Smooth muscle cell (in vitro differentiated cells): ENCODE data around the gene EPAS1. TPM values are rescaled to one million over a fixed set of nuclear protein-coding genes. Genes with fewer than 3 reads are reported as not detected.

ENCODE experiments used
- DNase-seq: peaks from one replicate; lab custom pipeline; 2025; ENCODE audit not compliant: unreplicated experiment; lab: John Stamatoyannopoulos, UW
- H2AFZ ChIP-seq: fragments of 200-600 bp; sonication (generic); 2 replicates; pipeline ENCODE4 v1.6.0; 2016; ENCODE audit warnings: antibody characterized with exemption, low read depth, mild to moderate bottlenecking
- H3F3A ChIP-seq: fragments of 200-600 bp; sonication (generic); 2 replicates; pipeline ENCODE4 v1.6.0; 2017; ENCODE audit warnings: antibody characterized with exemption, low read depth
- H3K27ac ChIP-seq: fragments of 200-600 bp; sonication (generic); 2 replicates; pipeline ENCODE4 v1.5.1; 2016; ENCODE audit warnings: low read depth, mild to moderate bottlenecking
- H3K27me3 ChIP-seq: fragments of 200-600 bp; sonication (generic); 2 replicates; pipeline ENCODE4 v1.6.1; 2016; ENCODE audit warnings: low read depth, mild to moderate bottlenecking
- H3K36me3 ChIP-seq: fragments of 200-600 bp; sonication (generic); 2 replicates; pipeline ENCODE4 v1.5.1; 2016; ENCODE audit warnings: low read depth
- H3K4me1 ChIP-seq: fragments of 200-600 bp; sonication (generic); 2 replicates; pipeline ENCODE4 v1.5.1; 2016; ENCODE audit warnings: low read depth
- H3K4me2 ChIP-seq: fragments of 200-600 bp; sonication (generic); 2 replicates; pipeline ENCODE4 v1.6.0; 2016; ENCODE audit warnings: mild to moderate bottlenecking
- H3K4me3 ChIP-seq: fragments of 200-600 bp; sonication (generic); 2 replicates; pipeline ENCODE4 v1.5.1; 2016; ENCODE audit warnings: mild to moderate bottlenecking
- H3K79me2 ChIP-seq: fragments of 200-600 bp; sonication (generic); 2 replicates; pipeline ENCODE4 v1.6.0; 2016; ENCODE audit warnings: low read depth, mild to moderate bottlenecking
- H3K9ac ChIP-seq: fragments of 200-600 bp; sonication (generic); 2 replicates; pipeline ENCODE4 v1.6.0; 2016; ENCODE audit warnings: low read depth
- H3K9me3 ChIP-seq: fragments of 200-600 bp; sonication (generic); replicated peaks from 2 replicates; pipeline ENCODE4 v1.5.1; 2016; ENCODE audit warnings: low read depth
- H4K20me1 ChIP-seq: fragments of 200-600 bp; sonication (generic); 2 replicates; pipeline ENCODE4 v1.6.0; 2016; ENCODE audit warnings: low read depth
- WGBS: methylation state at CpG from one replicate; pipeline ENCODE4 v1.1.7; 2016; ENCODE audit warnings: low lambda C conversion rate; 5-methylcytosine and 5-hydroxymethylcytosine counted together
- polyA plus RNA-seq: library from polyadenylated mRNA; unstranded; fragments of >200 nt; fragmentation: Nextera tagmentation; extraction: Ambion mirVana; gene quantifications from 2 replicates; pipeline ENCODE4 v1.2.1, GENCODE V29; 2016
- total RNA-seq: library from RNA; depleted of rRNA; stranded (reverse); fragments of >200 nt; gene quantifications from 2 replicates; pipeline ENCODE4 v1.2.3, GENCODE V29; 2014
- TF ChIP-seq, protein P1 (sequence below): fragments of 200-600 bp; sonication (generic); IDR thresholded peaks from 2 replicates; pipeline ENCODE4 v1.5.1; 2017; ENCODE audit warnings: borderline replicate concordance, mild to moderate bottlenecking, antibody characterized with exemption; ENCODE audit not compliant: insufficient read depth, poor library complexity, severe bottlenecking

The EPAS1 gene
- total and polyA plus RNA-seq, 2 experiments from 2014 or later, result 31.7 to 91.6 TPM

DNA sequence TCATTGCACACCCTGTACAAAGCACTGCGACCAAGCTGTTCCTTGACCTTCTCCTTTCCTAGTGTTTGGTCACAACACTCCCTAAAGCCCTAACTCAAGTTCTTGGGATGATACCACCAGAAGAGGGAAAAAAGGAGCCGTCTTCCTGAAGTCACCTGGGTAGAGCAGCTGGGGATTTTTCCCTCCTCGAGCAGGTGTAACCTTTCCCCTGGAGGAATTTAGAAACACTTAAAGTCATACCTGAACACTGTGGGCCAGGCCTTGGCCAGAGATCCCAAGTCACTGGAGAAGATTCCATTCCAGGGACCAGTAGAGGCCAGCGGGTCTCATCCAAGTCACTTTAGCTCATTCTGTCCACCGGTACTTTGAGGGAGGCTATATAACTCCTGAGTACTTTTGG lies 13.2 kb downstream of the EPAS1 start:
- Histone ChIP-seq H3K4me1 (peaks cover 7% of the 10 kb centered on the region), H3K4me3 (no peak overlapping the region), H3K27ac (no peak overlapping the region), H2AFZ (no peak overlapping the region), H3K9ac (no peak overlapping the region), H3K79me2 (peaks cover 94% of the 10 kb centered on the region), H3F3A (peaks cover 27% of the 10 kb centered on the region), H3K36me3 (no peaks in the 10 kb centered on the region), H3K27me3 (no peaks in the 10 kb centered on the region), H3K4me2 (no peak overlapping the region), H3K9me3 (no peaks in the 10 kb centered on the region), H4K20me1 (peaks cover 79% of the 10 kb centered on the region)
- DNase-seq, result no peak
- TF ChIP-seq, protein P1, sequence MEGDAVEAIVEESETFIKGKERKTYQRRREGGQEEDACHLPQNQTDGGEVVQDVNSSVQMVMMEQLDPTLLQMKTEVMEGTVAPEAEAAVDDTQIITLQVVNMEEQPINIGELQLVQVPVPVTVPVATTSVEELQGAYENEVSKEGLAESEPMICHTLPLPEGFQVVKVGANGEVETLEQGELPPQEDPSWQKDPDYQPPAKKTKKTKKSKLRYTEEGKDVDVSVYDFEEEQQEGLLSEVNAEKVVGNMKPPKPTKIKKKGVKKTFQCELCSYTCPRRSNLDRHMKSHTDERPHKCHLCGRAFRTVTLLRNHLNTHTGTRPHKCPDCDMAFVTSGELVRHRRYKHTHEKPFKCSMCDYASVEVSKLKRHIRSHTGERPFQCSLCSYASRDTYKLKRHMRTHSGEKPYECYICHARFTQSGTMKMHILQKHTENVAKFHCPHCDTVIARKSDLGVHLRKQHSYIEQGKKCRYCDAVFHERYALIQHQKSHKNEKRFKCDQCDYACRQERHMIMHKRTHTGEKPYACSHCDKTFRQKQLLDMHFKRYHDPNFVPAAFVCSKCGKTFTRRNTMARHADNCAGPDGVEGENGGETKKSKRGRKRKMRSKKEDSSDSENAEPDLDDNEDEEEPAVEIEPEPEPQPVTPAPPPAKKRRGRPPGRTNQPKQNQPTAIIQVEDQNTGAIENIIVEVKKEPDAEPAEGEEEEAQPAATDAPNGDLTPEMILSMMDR, result no peak
- 89% methylated on average over 5 of the region's 5 CpGs for WGBS

DNA sequence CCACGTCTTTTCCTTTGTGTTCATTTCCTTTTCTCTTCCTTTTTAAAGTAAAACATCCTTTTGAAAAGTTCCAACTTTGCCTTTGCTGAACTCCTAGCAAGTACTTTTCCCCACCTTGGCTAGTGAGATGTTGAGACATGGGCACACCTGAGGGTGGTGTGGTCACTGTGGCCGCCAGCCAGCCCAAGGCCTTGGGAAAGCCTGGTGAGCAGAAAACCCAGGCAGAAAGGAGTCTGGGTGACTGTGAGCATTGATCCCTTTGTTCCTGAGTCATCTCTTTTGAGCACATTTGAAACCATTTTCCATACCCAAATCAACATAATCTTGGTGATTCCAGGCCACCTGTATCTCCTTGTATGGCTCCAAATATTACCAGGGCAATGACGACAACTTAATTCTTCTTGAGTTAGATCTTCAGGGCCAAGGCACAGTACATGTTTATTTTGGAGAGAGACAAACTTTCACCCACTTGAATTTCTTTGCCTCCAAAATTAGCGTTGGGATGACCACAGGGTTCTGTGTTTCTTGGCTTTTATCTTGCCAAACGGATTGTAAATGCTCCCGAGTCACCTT lies 14.5 kb downstream of the EPAS1 start:
- DNase-seq, result no peak
- Histone ChIP-seq H3K9ac (no peak overlapping the region), H3K36me3 (no peaks in the 10 kb centered on the region), H3K4me1 (peaks cover 19% of the 10 kb centered on the region), H3K4me3 (no peak overlapping the region), H2AFZ (no peak overlapping the region), H3K9me3 (no peaks in the 10 kb centered on the region), H3K27ac (peak overlapping the region; percentile 46), H4K20me1 (peaks cover 80% of the 10 kb centered on the region), H3K27me3 (no peaks in the 10 kb centered on the region), H3K79me2 (peaks cover 93% of the 10 kb centered on the region), H3F3A (peaks cover 36% of the 10 kb centered on the region), H3K4me2 (no peak overlapping the region)
- WGBS, result 78% methylated on average over 6 of the region's 6 CpGs
- TF ChIP-seq, protein P1, result no peak

DNA sequence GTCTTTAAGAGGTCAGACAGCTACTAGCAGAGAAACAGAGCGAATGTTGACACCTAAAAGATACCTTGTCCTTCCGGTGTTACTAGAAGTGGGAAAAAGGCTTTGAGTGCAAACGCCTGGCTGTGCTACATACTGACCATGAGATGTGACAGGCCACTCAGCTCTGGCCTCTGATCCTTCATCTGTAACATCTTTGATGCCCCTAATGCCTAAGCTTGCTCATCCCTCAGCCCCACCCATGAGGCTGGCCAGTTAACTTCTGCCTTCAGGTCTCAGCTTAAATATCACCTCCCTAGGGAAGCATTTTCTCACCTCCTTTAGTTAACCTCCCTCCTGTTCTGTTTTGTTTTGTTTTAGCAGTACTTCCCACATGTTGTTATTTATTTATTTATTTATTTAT lies 15.9 kb downstream of the EPAS1 start:
- Histone ChIP-seq H3K4me1 (peaks cover 18% of the 10 kb centered on the region), H2AFZ (no peak overlapping the region), H3K79me2 (peaks cover 91% of the 10 kb centered on the region), H3K9me3 (no peaks in the 10 kb centered on the region), H3K4me2 (no peak overlapping the region), H3K4me3 (no peak overlapping the region), H4K20me1 (peaks cover 78% of the 10 kb centered on the region), H3K36me3 (no peaks in the 10 kb centered on the region), H3K27me3 (no peaks in the 10 kb centered on the region), H3F3A (peaks cover 42% of the 10 kb centered on the region), H3K9ac (no peak overlapping the region), H3K27ac (no peak overlapping the region)
- WGBS, result 86% methylated on average over 3 of the region's 3 CpGs
- TF ChIP-seq, protein P1, result no peak
- DNase-seq, result no peak
